Amygdala (tissue), 56 donors: Measurements from ENCODE around the gene EPHB2.

ENCODE experiments used
- DNase-seq, 56 donors: peaks; one replicate each; lab custom pipeline; 2025; lab: John Stamatoyannopoulos, UW

EPHB2 gene

GRCh38 chr1:22775478-22775877 lies 64.8 kb downstream of the EPHB2 start:
- DNase-seq, result no peak

GRCh38 chr1:22776035-22776613 lies 65.5 kb downstream of the EPHB2 start:
- no peak for DNase-seq

- no peak for DNase-seq
Observed at GRCh38 chr1:22777388-22778057, 66.9 kb downstream of the EPHB2 start.

- DNase-seq, result no peak
Observed at GRCh38 chr1:22778408-22778807, 67.8 kb downstream of the EPHB2 start.

GRCh38 chr1:22778862-22779520 lies 68.4 kb downstream of the EPHB2 start:
- peak in 44 of 56 donors; percentile 14 to 79 (median 51) for DNase-seq

GRCh38 chr1:22780696-22781095 lies 70.1 kb downstream of the EPHB2 start:
- DNase-seq, result peak in 3 of 56 donors; percentile 11 to 31 (median 14)

GRCh38 chr1:22781483-22781882 lies 70.8 kb downstream of the EPHB2 start:
- DNase-seq, result no peak

GRCh38 chr1:22782406-22782805 lies 71.8 kb downstream of the EPHB2 start:
- DNase-seq, result peak in 2 of 56 donors; percentile 16

- no peak for DNase-seq
Observed at GRCh38 chr1:22784317-22784716, 73.7 kb downstream of the EPHB2 start.

- DNase-seq, result no peak
Observed at GRCh38 chr1:22784737-22785136, 74.1 kb downstream of the EPHB2 start.

GRCh38 chr1:22786101-22786500 lies 75.5 kb downstream of the EPHB2 start:
- no peak for DNase-seq

- no peak for DNase-seq
Observed at GRCh38 chr1:22786719-22787489, 76.3 kb downstream of the EPHB2 start.

- DNase-seq, result no peak
Observed at GRCh38 chr1:22787636-22788035, 77.0 kb downstream of the EPHB2 start.

GRCh38 chr1:22788254-22788661 lies 77.6 kb downstream of the EPHB2 start:
- DNase-seq, result no peak

- peak in 10 of 56 donors; percentile 6 to 42 (median 21) for DNase-seq
Observed at GRCh38 chr1:22789356-22789994, 78.8 kb downstream of the EPHB2 start.

- no peak for DNase-seq
Observed at GRCh38 chr1:22790232-22791008, 79.8 kb downstream of the EPHB2 start.

GRCh38 chr1:22791831-22792347 lies 81.2 kb downstream of the EPHB2 start:
- DNase-seq, result no peak

- no peak for DNase-seq
Observed at GRCh38 chr1:22792396-22793160, 81.9 kb downstream of the EPHB2 start.

GRCh38 chr1:22793647-22794046 lies 83.0 kb downstream of the EPHB2 start:
- no peak for DNase-seq
